Measurements from ENCODE around the gene PAK5.

PAK5 gene

GRCh38 chr20:9495701-9496100 lies 343.2 kb downstream of the PAK5 start:
- no peaks in the 10 kb centered on the region for H3K4me1 Mint-ChIP-seq (ENCODE audit: low read depth)
- H3K36me3 Mint-ChIP-seq (ENCODE audit: low read depth): no peaks in the 10 kb centered on the region
- H3K4me3 Mint-ChIP-seq: no peak overlapping the region
- H3K27ac Mint-ChIP-seq: no peak overlapping the region
- no peaks in the 10 kb centered on the region for H3K27me3 Mint-ChIP-seq (ENCODE audit: low read depth)
- H3K9me3 Mint-ChIP-seq: peaks cover 11% of the 10 kb centered on the region

GRCh38 chr20:9493803-9494202 lies 345.1 kb downstream of the PAK5 start:
- Mint-ChIP-seq H3K36me3 (ENCODE audit: low read depth) (no peaks in the 10 kb centered on the region), H3K27me3 (ENCODE audit: low read depth) (no peaks in the 10 kb centered on the region), H3K9me3 (peaks cover 11% of the 10 kb centered on the region), H3K27ac (no peak overlapping the region), H3K4me1 (ENCODE audit: low read depth) (no peaks in the 10 kb centered on the region), H3K4me3 (no peak overlapping the region)

- Mint-ChIP-seq H3K4me3 (no peak overlapping the region), H3K36me3 (ENCODE audit: low read depth) (no peaks in the 10 kb centered on the region), H3K9me3 (peaks cover 11% of the 10 kb centered on the region), H3K4me1 (ENCODE audit: low read depth) (no peaks in the 10 kb centered on the region), H3K27ac (no peak overlapping the region), H3K27me3 (ENCODE audit: low read depth) (no peaks in the 10 kb centered on the region)
These were observed 346.8 kb downstream of the PAK5 start for GRCh38 chr20:9492067-9492466.

GRCh38 chr20:9491324-9491723 lies 347.6 kb downstream of the PAK5 start:
- H3K27me3 Mint-ChIP-seq (ENCODE audit: low read depth): no peaks in the 10 kb centered on the region
- H3K4me1 Mint-ChIP-seq (ENCODE audit: low read depth): no peaks in the 10 kb centered on the region
- H3K36me3 Mint-ChIP-seq (ENCODE audit: low read depth): no peaks in the 10 kb centered on the region
- no peak overlapping the region for H3K4me3 Mint-ChIP-seq
- H3K27ac Mint-ChIP-seq: no peak overlapping the region
- H3K9me3 Mint-ChIP-seq: peaks cover 11% of the 10 kb centered on the region

GRCh38 chr20:9490631-9491030 lies 348.2 kb downstream of the PAK5 start:
- H3K27me3 Mint-ChIP-seq (ENCODE audit: low read depth): no peaks in the 10 kb centered on the region
- H3K4me3 Mint-ChIP-seq: no peak overlapping the region
- H3K9me3 Mint-ChIP-seq: peaks cover 8% of the 10 kb centered on the region
- H3K36me3 Mint-ChIP-seq (ENCODE audit: low read depth): no peaks in the 10 kb centered on the region
- H3K27ac Mint-ChIP-seq: no peak overlapping the region
- no peaks in the 10 kb centered on the region for H3K4me1 Mint-ChIP-seq (ENCODE audit: low read depth)

GRCh38 chr20:9490161-9490560 lies 348.7 kb downstream of the PAK5 start:
- Mint-ChIP-seq H3K4me1 (ENCODE audit: low read depth) (no peaks in the 10 kb centered on the region), H3K27ac (no peak overlapping the region), H3K9me3 (peaks cover 8% of the 10 kb centered on the region), H3K36me3 (ENCODE audit: low read depth) (no peaks in the 10 kb centered on the region), H3K4me3 (no peak overlapping the region), H3K27me3 (ENCODE audit: low read depth) (no peaks in the 10 kb centered on the region)

GRCh38 chr20:9488063-9488462 lies 350.8 kb downstream of the PAK5 start:
- H3K9me3 Mint-ChIP-seq: no peaks in the 10 kb centered on the region
- no peaks in the 10 kb centered on the region for H3K4me1 Mint-ChIP-seq (ENCODE audit: low read depth)
- no peaks in the 10 kb centered on the region for H3K27me3 Mint-ChIP-seq (ENCODE audit: low read depth)
- H3K27ac Mint-ChIP-seq: no peak overlapping the region
- H3K4me3 Mint-ChIP-seq: no peak overlapping the region
- H3K36me3 Mint-ChIP-seq (ENCODE audit: low read depth): no peaks in the 10 kb centered on the region
